GM12872 (cell line): ENCODE results near the gene JPT1.

Experiments used
- CTCF ChIP-seq: IDR thresholded peaks from 3 replicates; pipeline ENCODE4 v1.5.1; 2011; ENCODE audit warnings: low read depth, mild to moderate bottlenecking, low read length, moderate library complexity; ENCODE audit not compliant: insufficient read depth

The JPT1 gene

DNA sequence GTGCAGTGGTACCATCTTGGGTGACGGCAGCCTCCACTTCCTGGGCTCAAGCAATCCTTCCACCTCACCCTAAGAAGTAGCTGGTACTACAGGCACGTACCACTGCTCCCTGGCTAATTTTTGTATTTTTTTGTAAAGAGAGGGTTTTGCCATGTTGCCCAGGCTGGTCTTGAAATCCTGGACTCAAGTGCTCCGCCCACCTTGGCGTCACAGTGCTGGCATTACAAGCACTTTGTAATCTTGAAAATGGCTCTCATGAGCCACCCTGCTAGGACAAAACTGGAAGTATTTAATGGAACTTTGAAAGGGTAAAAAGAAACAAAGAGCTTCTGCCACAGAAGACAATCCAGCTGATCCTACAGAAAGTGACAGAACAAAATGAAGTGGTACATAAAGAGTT lies 19.2 kb upstream of the JPT1 start:
- no peak for TF ChIP-seq CTCF

DNA sequence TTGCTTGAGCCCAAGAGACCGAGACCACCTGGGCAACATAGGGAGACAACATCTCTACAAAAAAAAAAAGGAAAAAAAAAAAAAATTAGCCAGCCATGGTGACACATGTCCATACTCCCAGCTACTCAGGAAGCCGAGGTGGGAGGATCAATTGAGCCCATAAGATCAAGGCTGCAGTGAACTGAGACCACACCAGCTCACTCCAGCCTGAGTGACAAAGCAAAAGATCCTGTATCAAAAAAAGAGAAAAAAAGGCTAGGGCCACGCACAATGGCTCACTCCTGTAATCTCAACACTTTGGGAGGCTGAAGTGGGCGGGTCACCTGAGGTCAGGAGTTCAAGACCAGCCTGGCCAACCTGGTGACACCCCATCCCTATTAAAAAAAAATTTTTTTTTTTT lies 14.7 kb upstream of the JPT1 start:
- TF ChIP-seq CTCF = no peak

GRCh38 chr17:75163074-75163473 lies 8.8 kb upstream of the JPT1 start:
- TF ChIP-seq CTCF = no peak

- TF ChIP-seq CTCF = no peak
These were observed 5.9 kb upstream of the JPT1 start for GRCh38 chr17:75160211-75160610.

GRCh38 chr17:75159196-75160031 lies 5.1 kb upstream of the JPT1 start:
- TF ChIP-seq CTCF = no peak

GRCh38 chr17:75155191-75155601 lies 884 bp upstream of the JPT1 start:
- no peak for TF ChIP-seq CTCF

DNA sequence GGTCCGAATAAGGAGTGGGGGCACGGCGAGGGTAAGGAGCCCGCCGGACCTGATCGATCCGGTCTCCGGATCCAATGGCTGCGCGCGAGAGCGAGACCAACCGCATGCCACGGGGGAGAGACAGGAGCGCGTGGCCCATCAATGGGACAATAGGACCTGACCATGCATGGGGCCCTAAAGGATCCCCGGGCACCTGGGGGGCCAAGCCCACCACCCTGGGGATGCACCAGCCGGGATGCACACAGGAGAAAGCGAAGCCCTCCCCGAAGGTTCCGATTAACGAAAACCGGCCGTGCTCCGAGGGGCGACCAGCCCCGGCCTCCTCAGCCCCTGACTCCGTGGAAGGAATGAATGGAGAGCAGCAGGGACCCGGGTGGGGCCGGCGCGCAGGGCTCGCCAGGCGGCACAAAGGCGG lies 525 bp downstream of the JPT1 start:
- TF ChIP-seq CTCF = no peak
